Prostate gland (tissue), 2 donors: ENCODE data around the gene DLX4. TPM values are rescaled to one million over a fixed set of nuclear protein-coding genes. Genes with fewer than 3 reads are reported as not detected.

ENCODE experiments used
- DNase-seq: peaks from one replicate; pipeline ENCODE4 v3.0.0-alpha.2; 2019; ENCODE audit warnings: low spot score
- H3K27ac ChIP-seq, 2 donors: fragments of 200-600 bp; sonication (generic); 2 replicates each; pipeline ENCODE4 v1.5.1; 2017 to 2019
- H3K27me3 ChIP-seq: fragments of 200-600 bp; sonication (generic); replicated peaks from 2 replicates; pipeline ENCODE4 v1.5.1; 2019; ENCODE audit not compliant: insufficient read depth
- H3K36me3 ChIP-seq, 2 donors: fragments of 200-600 bp; sonication (generic); 1 replicate in 1 of 2; 2 replicates in 1 of 2; pipeline versions ENCODE4 v1.5.1 to v1.8.1; 2017 to 2019
- H3K4me1 ChIP-seq: fragments of 200-600 bp; sonication (generic); replicated peaks from 2 replicates; pipeline ENCODE4 v1.5.1; 2019
- H3K4me3 ChIP-seq, 2 donors: fragments of 200-600 bp; sonication (generic); 2 replicates each; pipeline ENCODE4 v1.5.1; 2017 to 2019
- H3K9me3 ChIP-seq: fragments of 200-600 bp; sonication (generic); 2 replicates; pipeline ENCODE4 v1.5.1; 2017
- CTCF ChIP-seq, 4 experiments: fragments of 200-600 bp in 2 of 4; fragments of 450-650 bp in 2 of 4; sonication (generic) in 2 of 4; IDR thresholded peaks; 1 replicate in 3 of 4; 2 replicates in 1 of 4; pipeline ENCODE4 v1.5.1; 2016 to 2019; ENCODE audit warnings: antibody characterized with exemption in 4 of 4, mild to moderate bottlenecking in 2 of 4, moderate library complexity in 2 of 4
- POLR2A ChIP-seq: fragments of 450-650 bp; IDR thresholded peaks from one replicate; pipeline ENCODE4 v1.6.1; 2016; ENCODE audit warnings: antibody characterized with exemption, mild to moderate bottlenecking
- POLR2AphosphoS5 ChIP-seq: sonication (generic); formaldehyde crosslinking; IDR thresholded peaks from one replicate; pipeline ENCODE4 v1.6.1; 2017; ENCODE audit warnings: antibody characterized with exemption
- WGBS: methylation state at CpG from one replicate; pipeline ENCODE4 v1.1.5; 2018; 5-methylcytosine and 5-hydroxymethylcytosine counted together
- intact Hi-C: fragments of 100-400 bp; cut with DNase I; formaldehyde crosslinking; loops from one replicate; pipeline ENCODE4 v1.14.2; 2022
- small RNA-seq, 2 donors: library from RNA; depleted of rRNA; stranded (forward); fragments of <200 nt; gene quantifications; one replicate each; pipeline ENCODE3, GENCODE V24; 2016
- total RNA-seq, 2 donors: library from RNA; depleted of rRNA; stranded (reverse); fragments of >200 nt; gene quantifications; one replicate each; pipeline ENCODE4 v1.1.0, GENCODE V29; 2016

The DLX4 gene
- total RNA-seq, 2 donors from 2014 or later = not detected

DNA sequence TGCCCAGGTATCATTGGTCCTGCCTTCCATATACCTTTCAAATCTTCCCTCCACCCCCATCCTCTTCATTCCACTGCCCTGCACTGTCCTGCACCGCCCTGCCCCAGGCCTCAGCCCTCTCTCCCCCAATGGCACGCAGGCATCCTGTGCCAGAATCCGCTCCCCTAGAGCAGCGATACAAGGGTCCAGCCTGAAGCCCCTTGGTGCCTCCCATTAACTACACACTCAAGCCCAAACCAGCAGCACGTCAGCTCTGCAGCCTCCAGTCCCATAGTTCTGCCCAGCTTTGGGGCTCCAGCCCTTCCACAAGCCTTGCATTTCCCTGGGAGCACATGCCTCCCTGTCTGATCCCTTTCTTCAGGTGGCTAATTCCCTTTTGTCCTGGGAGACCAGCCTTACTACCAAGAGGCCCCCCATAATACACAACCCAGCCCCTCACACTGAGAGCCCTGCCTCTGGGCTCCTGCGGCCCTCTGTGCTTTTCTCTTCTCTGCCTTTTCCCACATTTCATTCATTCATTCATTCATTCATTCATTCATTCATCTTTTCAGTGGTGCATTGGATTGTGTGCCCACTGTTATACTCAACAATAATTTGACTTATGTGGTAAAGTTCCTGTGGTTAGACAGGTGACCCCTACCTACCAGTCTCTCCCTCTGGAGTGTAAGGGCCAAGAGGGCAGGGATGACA is 52.8 kb downstream of the DLX4 start:
- H3K9me3 ChIP-seq = no peaks in the 10 kb centered on the region
- no peaks in the 10 kb centered on the region for H3K36me3 ChIP-seq
- no peak overlapping the region for H3K4me3 ChIP-seq
- no peaks in the 10 kb centered on the region for H3K4me1 ChIP-seq
- no peak for DNase-seq
- WGBS = 94% methylated on average over 6 of the region's 6 CpGs
- intact Hi-C loops = no loop called here
- no peak overlapping the region for H3K27ac ChIP-seq
- no peaks in the 10 kb centered on the region for H3K27me3 ChIP-seq
- TF ChIP-seq POLR2AphosphoS5 = no peak
- no peak for TF ChIP-seq POLR2A
- no peak for TF ChIP-seq CTCF (IDR thresholded peaks at IDR 0.05)

- Histone ChIP-seq H3K27ac (no peak overlapping the region), H3K4me3 (no peak overlapping the region), H3K4me1 (peaks cover 6% of the 10 kb centered on the region), H3K27me3 (no peaks in the 10 kb centered on the region), H3K36me3 (no peaks in the 10 kb centered on the region), H3K9me3 (no peaks in the 10 kb centered on the region)
- intact Hi-C loops = no loop called here
- DNase-seq = no peak
- 74% methylated on average over 6 of the region's 6 CpGs for WGBS
- no peak for TF ChIP-seq POLR2A
- TF ChIP-seq CTCF (IDR thresholded peaks at IDR 0.05) = no peak
- no peak for TF ChIP-seq POLR2AphosphoS5
These were observed 53.6 kb downstream of the DLX4 start for GRCh38 chr17:50022463-50023130.

- 60% methylated on average over 8 of the region's 8 CpGs for WGBS
- Histone ChIP-seq H3K36me3 (no peaks in the 10 kb centered on the region), H3K27me3 (no peaks in the 10 kb centered on the region), H3K4me3 (no peak overlapping the region), H3K27ac (no peak overlapping the region), H3K4me1 (peaks cover 7% of the 10 kb centered on the region), H3K9me3 (no peaks in the 10 kb centered on the region)
- TF ChIP-seq POLR2AphosphoS5 (no peak), CTCF (IDR thresholded peaks at IDR 0.05) (no peak), POLR2A (no peak)
- intact Hi-C loops = no loop called here
- no peak for DNase-seq
These were observed 54.5 kb downstream of the DLX4 start for GRCh38 chr17:50023520-50023919.

Small RNAs within 50 kb of the gene (small RNA-seq; reads per million reads assigned to genes)
- gene RNU6-1313P = 0 reads per million in 2 donors

Other genes starting within 250 kb of the DLX4 start
- gene FAM117A, start 205.1 kb upstream of the DLX4 start, total RNA-seq = 10 to 100 TPM; 30.9 to 46.4 TPM
- gene KAT7, start 180.5 kb upstream of the DLX4 start, total RNA-seq = 10 to 100 TPM; 48.3 to 78.6 TPM
- gene TAC4, start 121.1 kb upstream of the DLX4 start, total RNA-seq = not detected
- gene DLX3, start 26.0 kb downstream of the DLX4 start, total RNA-seq = under 1 TPM; 0.36 to 0.68 TPM
- 10 to 100 TPM; 67.0 to 71.3 TPM for gene ITGA3, start 86.9 kb downstream of the DLX4 start, total RNA-seq
- 10 to 100 TPM; 47.1 to 79.5 TPM for gene PDK2, start 126.2 kb downstream of the DLX4 start, total RNA-seq
- gene SAMD14, start 161.0 kb downstream of the DLX4 start, total RNA-seq = 1 to 10 TPM; 2.5 to 7.4 TPM
- 10 to 100 TPM; 36.2 to 79.7 TPM for gene PPP1R9B, start 181.5 kb downstream of the DLX4 start, total RNA-seq
- gene SGCA, start 196.8 kb downstream of the DLX4 start, total RNA-seq = 10 to 100 TPM; 13.9 to 19.4 TPM
- 10 to 100 TPM; 21.5 to 81.0 TPM for gene COL1A1, start 232.4 kb downstream of the DLX4 start, total RNA-seq